MM.1S (cell line): Measurements from ENCODE around the gene KCNK5.

Experiments used
- EZH2 ChIP-seq: fragments of 300-600 bp; sonication (generic); optimal IDR thresholded peaks from 2 replicates; pipeline ENCODE3; 2017; ENCODE audit warnings: low read depth, mild to moderate bottlenecking, antibody characterized with exemption, low read length, mixed read lengths
- EZH2phosphoT487 ChIP-seq: fragments of 300-600 bp; sonication (generic); IDR thresholded peaks from 2 replicates; pipeline ENCODE4 v1.6.1; 2018; ENCODE audit warnings: antibody characterized with exemption, low read length
- TF ChIP-seq, protein P1 (sequence below): fragments of 300-600 bp; sonication (generic); IDR thresholded peaks from 2 replicates; pipeline ENCODE4 v1.5.1; 2016; ENCODE audit warnings: antibody characterized with exemption, low read length, mixed read lengths

DNA sequence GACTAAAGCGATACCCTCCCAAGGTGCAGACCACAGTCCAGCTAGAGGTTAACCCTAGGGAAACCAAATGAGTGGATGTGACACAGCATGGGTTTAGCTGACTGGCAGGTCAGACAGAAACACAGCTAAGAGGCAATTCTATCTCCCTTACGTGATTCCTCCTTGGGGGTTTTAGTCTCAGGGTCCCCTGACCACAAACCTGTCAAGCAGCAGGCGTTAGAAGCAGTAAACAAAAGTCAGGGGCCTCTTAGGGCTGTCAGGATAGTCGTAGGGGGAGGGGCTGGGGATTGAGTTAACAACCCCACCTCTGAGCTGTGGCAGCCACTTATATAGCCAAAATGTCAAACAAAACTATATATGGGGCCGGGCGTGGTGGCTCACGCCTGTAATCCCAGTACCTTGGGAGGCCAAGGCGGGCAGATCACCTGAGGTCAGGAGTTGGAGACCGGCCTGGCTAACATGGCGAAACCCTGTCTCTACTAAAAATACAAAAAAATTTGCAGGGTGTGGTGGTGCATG is 13.6 kb downstream of the KCNK5 start:
- TF ChIP-seq, protein P1, sequence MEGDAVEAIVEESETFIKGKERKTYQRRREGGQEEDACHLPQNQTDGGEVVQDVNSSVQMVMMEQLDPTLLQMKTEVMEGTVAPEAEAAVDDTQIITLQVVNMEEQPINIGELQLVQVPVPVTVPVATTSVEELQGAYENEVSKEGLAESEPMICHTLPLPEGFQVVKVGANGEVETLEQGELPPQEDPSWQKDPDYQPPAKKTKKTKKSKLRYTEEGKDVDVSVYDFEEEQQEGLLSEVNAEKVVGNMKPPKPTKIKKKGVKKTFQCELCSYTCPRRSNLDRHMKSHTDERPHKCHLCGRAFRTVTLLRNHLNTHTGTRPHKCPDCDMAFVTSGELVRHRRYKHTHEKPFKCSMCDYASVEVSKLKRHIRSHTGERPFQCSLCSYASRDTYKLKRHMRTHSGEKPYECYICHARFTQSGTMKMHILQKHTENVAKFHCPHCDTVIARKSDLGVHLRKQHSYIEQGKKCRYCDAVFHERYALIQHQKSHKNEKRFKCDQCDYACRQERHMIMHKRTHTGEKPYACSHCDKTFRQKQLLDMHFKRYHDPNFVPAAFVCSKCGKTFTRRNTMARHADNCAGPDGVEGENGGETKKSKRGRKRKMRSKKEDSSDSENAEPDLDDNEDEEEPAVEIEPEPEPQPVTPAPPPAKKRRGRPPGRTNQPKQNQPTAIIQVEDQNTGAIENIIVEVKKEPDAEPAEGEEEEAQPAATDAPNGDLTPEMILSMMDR = no peak
- TF ChIP-seq EZH2 (no peak), EZH2phosphoT487 (no peak)
